Mesendoderm (in vitro differentiated cells): ENCODE measurements around the gene UBE2K. TPM values are rescaled to one million over a fixed set of nuclear protein-coding genes. Genes with fewer than 3 reads are reported as not detected.

ENCODE experiments used
- DNase-seq: peaks from one replicate; pipeline ENCODE4 v3.0.0; 2013
- H2AK5ac ChIP-seq: 2 replicates; pipeline ENCODE4 v1.6.1; 2013; ENCODE audit warnings: low read length, inconsistent platforms
- H2BK120ac ChIP-seq: 2 replicates; pipeline ENCODE4 v1.6.1; 2013; ENCODE audit warnings: low read depth, mild to moderate bottlenecking, low read length, moderate library complexity, mixed read lengths
- H2BK15ac ChIP-seq: replicated peaks from 2 replicates; pipeline ENCODE4 v1.6.1; 2013; ENCODE audit warnings: low read depth, mild to moderate bottlenecking, moderate library complexity
- H2BK5ac ChIP-seq: 2 replicates; pipeline ENCODE4 v1.6.1; 2013; ENCODE audit warnings: low read length, inconsistent platforms
- H3K18ac ChIP-seq: 2 replicates; pipeline ENCODE4 v1.6.1; 2013; ENCODE audit warnings: mild to moderate bottlenecking, low read length, mixed read lengths
- H3K23ac ChIP-seq: one replicate; pipeline ENCODE4 v1.6.1; 2013; ENCODE audit warnings: low read length
- H3K27ac ChIP-seq: 2 replicates; pipeline ENCODE4 v1.5.1; 2013; ENCODE audit warnings: low read depth, mild to moderate bottlenecking, inconsistent platforms, low read length, moderate library complexity
- H3K27me3 ChIP-seq: 2 replicates; pipeline ENCODE4 v1.6.1; 2013; ENCODE audit warnings: low read length, control low read depth, mild to moderate bottlenecking, inconsistent platforms; ENCODE audit not compliant: insufficient read depth, poor library complexity
- H3K36me3 ChIP-seq: 2 replicates; pipeline ENCODE4 v1.6.1; 2013; ENCODE audit warnings: low read length, inconsistent platforms; ENCODE audit not compliant: control insufficient read depth, insufficient read depth
- H3K4ac ChIP-seq: one replicate; pipeline ENCODE4 v1.6.1; 2013; ENCODE audit warnings: low read depth, mild to moderate bottlenecking, low read length, moderate library complexity
- H3K4me1 ChIP-seq: 2 replicates; pipeline ENCODE4 v1.6.1; 2013; ENCODE audit warnings: low read depth, low read length, inconsistent platforms; ENCODE audit not compliant: control insufficient read depth
- H3K4me2 ChIP-seq: 2 replicates; pipeline ENCODE4 v1.6.1; 2013; ENCODE audit warnings: low read length
- H3K4me3 ChIP-seq: 2 replicates; pipeline ENCODE4 v1.5.1; 2013; ENCODE audit warnings: mild to moderate bottlenecking, low read length
- H3K56ac ChIP-seq: one replicate; pipeline ENCODE4 v1.6.1; 2013; ENCODE audit warnings: low read length
- H3K79me1 ChIP-seq: 2 replicates; pipeline ENCODE4 v1.6.1; 2013; ENCODE audit warnings: low read length, inconsistent platforms
- H3K79me2 ChIP-seq: 2 replicates; pipeline ENCODE4 v1.6.1; 2013; ENCODE audit warnings: mild to moderate bottlenecking, low read length; ENCODE audit not compliant: control insufficient read depth, insufficient read depth
- H3K9ac ChIP-seq: 2 replicates; pipeline ENCODE4 v1.6.1; 2013; ENCODE audit warnings: low read length, inconsistent platforms
- H4K5ac ChIP-seq: one replicate; pipeline ENCODE4 v1.6.1; 2013; ENCODE audit warnings: low read length
- H4K8ac ChIP-seq: one replicate; pipeline ENCODE4 v1.6.1; 2013; ENCODE audit warnings: low read depth, mild to moderate bottlenecking, control low read depth, low read length, moderate library complexity
- WGBS: extraction: QIAGEN DNeasy Blood & Tissue Kit; methylation state at CpG from one replicate; pipeline ENCODE4 v1.1.7; 2013; ENCODE audit warnings: low lambda C conversion rate, missing lambda C conversion rate; ENCODE audit not compliant: insufficient coverage; ENCODE audit errors: extremely low coverage; 5-methylcytosine and 5-hydroxymethylcytosine counted together
- small RNA-seq: library from polyadenylated mRNA; stranded (forward); fragments of <200 nt; extraction: miRNeasy Mini kit (QIAGEN cat#:217004); gene quantifications from one replicate; pipeline ENCODE3, GENCODE V24; 2013; ENCODE audit not compliant: insufficient read depth

Gene UBE2K

GRCh38 chr4:39822662-39823061, 124.7 kb downstream of the UBE2K start:
- Histone ChIP-seq H2BK5ac (no peak overlapping the region), H3K56ac (no peak overlapping the region), H2BK15ac (no peak overlapping the region), H3K79me1 (no peaks in the 10 kb centered on the region), H3K4me3 (no peak overlapping the region), H3K4me1 (no peaks in the 10 kb centered on the region), H3K79me2 (no peaks in the 10 kb centered on the region), H3K4me2 (no peak overlapping the region), H2AK5ac (no peak overlapping the region), H3K9ac (no peak overlapping the region), H3K4ac (no peak overlapping the region), H3K36me3 (no peaks in the 10 kb centered on the region), H4K8ac (no peak overlapping the region), H4K5ac (no peak overlapping the region), H3K23ac (no peak overlapping the region), H3K27ac (no peak overlapping the region), H3K27me3 (no peaks in the 10 kb centered on the region), H3K18ac (no peak overlapping the region), H2BK120ac (no peak overlapping the region)
- no peak for DNase-seq

DNA sequence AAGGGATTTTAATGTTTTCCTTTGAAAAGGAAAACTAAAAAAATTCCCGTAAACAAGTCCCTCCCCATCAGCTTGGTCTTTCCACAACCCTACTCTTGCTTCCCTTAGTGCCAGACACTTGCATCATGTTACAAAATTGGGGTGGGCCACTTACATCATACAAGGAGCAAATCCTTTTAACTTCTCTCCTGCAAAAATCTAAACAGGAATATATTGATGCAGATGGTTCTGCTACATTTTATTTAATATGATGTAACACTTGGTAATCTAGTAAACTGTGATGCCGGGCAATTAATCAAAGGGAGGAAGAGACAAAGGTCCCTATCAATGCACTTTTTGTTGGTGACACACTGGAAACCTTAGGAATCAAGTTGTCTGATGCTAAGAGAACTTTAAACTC, 125.3 kb downstream of the UBE2K start:
- Histone ChIP-seq H3K4me3 (no peak overlapping the region), H3K79me1 (no peaks in the 10 kb centered on the region), H3K4me1 (no peaks in the 10 kb centered on the region), H3K18ac (no peak overlapping the region), H4K5ac (no peak overlapping the region), H3K23ac (no peak overlapping the region), H3K4ac (no peak overlapping the region), H3K27me3 (no peaks in the 10 kb centered on the region), H3K56ac (no peak overlapping the region), H2BK120ac (no peak overlapping the region), H4K8ac (no peak overlapping the region), H3K4me2 (no peak overlapping the region), H2AK5ac (no peak overlapping the region), H3K36me3 (no peaks in the 10 kb centered on the region), H2BK5ac (no peak overlapping the region), H3K27ac (no peak overlapping the region), H2BK15ac (no peak overlapping the region), H3K79me2 (no peaks in the 10 kb centered on the region), H3K9ac (no peak overlapping the region)
- no CpG with 5 or more reads among the region's 2 CpGs for WGBS
- DNase-seq: peak; percentile 58

DNA sequence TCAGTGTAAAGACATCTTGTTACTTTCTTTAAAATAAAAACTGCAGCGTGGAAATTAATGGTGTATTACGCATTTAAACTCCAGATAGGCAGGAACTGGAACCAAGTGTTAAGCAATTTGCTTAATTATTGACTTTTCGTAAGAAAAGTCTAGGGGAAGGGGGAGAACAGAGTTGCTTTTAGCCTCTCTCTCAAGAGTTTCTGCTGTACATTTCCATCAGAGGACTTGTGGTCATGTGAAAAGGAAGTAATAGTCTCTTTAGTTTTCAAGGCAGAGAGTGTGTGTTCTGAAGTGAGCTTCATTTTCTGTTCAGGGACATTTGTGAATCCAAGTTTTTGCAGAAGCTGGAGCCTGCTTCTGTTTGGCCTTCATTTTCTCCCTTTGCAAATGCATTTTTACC, 127.2 kb downstream of the UBE2K start:
- no peak overlapping the region for H3K4me2 ChIP-seq
- no CpG with 5 or more reads among the region's 3 CpGs for WGBS
- H3K4me3 ChIP-seq: no peak overlapping the region
- H3K56ac ChIP-seq: no peak overlapping the region
- H2BK120ac ChIP-seq: no peak overlapping the region
- no peak overlapping the region for H3K18ac ChIP-seq
- H4K5ac ChIP-seq: no peak overlapping the region
- H3K4me1 ChIP-seq: no peaks in the 10 kb centered on the region
- no peak overlapping the region for H2BK5ac ChIP-seq
- no peak for DNase-seq
- no peak overlapping the region for H2AK5ac ChIP-seq
- no peak overlapping the region for H3K23ac ChIP-seq
- no peaks in the 10 kb centered on the region for H3K27me3 ChIP-seq
- no peak overlapping the region for H4K8ac ChIP-seq
- no peak overlapping the region for H3K9ac ChIP-seq
- H3K79me2 ChIP-seq: no peaks in the 10 kb centered on the region
- no peak overlapping the region for H3K4ac ChIP-seq
- no peak overlapping the region for H3K27ac ChIP-seq
- H3K36me3 ChIP-seq: peaks cover 3% of the 10 kb centered on the region
- no peaks in the 10 kb centered on the region for H3K79me1 ChIP-seq
- no peak overlapping the region for H2BK15ac ChIP-seq

DNA sequence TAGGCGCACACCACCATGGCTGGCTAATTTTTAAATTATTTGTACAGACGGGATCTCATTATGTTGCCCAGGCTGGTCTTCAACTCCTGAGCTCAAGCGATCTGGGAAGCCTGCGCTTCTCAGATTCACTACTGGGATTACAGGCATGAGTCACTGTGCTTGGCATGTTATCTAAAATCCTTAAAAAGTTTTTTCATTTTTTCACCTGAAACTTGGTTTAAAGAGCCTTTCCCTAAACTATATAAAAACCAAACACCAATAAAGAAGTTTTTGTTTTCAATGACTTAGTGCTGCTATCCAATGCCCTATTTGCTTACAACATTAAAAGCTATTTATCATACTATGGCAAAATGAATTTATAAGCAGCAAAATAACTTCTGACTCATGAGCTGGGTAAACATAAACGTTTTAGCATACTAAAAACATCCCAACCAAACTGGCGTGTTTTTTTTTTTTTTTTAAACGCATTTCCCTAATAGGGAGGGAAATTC, 127.8 kb downstream of the UBE2K start:
- Histone ChIP-seq H3K4me2 (no peak overlapping the region), H2BK120ac (no peak overlapping the region), H3K18ac (no peak overlapping the region), H4K8ac (no peak overlapping the region), H3K36me3 (peaks cover 3% of the 10 kb centered on the region), H3K23ac (no peak overlapping the region), H2AK5ac (no peak overlapping the region), H2BK15ac (no peak overlapping the region), H3K79me1 (no peaks in the 10 kb centered on the region), H3K9ac (no peak overlapping the region), H3K27ac (no peak overlapping the region), H3K4ac (no peak overlapping the region), H3K27me3 (no peaks in the 10 kb centered on the region), H3K56ac (no peak overlapping the region), H4K5ac (no peak overlapping the region), H3K4me1 (no peaks in the 10 kb centered on the region), H2BK5ac (no peak overlapping the region), H3K79me2 (no peaks in the 10 kb centered on the region), H3K4me3 (no peak overlapping the region)
- no CpG with 5 or more reads among the region's 7 CpGs for WGBS
- DNase-seq: peak; percentile 60

Small RNA genes lying within 50 kb of the gene (small RNA-seq; reads per million reads assigned to genes)
- gene RF00019 (not detected), gene RN7SL558P (not detected)
